ENCODE results near the gene KDM4F.
"Not testable (repeated sequence)": the region's sequence is repeated elsewhere in the genome, so short reads cannot be mapped to it uniquely, and the experiment has no call there.

Gene KDM4F

DNA sequence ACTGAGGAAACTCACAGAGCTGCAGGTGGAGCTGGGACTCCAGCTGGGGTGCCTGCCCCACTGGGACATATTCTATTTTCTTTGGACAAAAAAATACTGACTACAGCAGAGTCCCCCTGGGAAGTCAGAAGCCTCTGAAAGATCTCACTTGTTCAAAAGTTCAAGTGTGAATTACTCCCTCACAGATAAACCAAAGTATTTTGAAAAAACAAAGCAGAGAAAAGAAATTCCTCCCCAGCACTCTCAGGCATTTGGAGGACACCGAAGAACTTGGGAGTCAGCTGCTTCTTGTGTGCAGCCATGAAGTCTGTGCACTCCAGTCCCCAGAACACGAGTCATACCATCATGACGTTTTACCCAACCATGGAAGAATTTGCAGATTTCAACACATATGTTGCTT lies at the start of gene KDM4F:
TSS of gene KDM4F (plus strand) at position 301 of the 400 bp plus-strand sequence.
- not testable (repeated sequence) for H3K4me3 ChIP-seq (ENCODE audit: low read length)

DNA sequence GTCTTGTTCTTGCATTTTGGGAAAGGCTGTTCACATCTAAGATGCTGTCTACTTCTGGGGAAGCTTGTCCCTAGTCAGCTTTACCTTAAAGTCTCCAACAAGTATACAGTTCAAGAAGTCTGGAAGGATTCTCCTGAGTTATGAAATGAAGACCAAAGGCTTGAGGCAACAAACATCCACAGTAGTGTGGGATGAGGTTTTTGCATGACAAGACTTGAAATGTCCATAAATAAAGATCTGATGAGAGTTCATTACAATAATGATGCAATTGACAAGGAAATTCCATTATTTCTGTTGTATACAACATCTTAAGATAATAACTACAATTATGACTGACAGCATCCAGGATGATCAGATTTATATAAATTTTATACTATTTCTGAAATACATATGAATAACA lies 45.5 kb upstream of the KDM4F start:
- no peak for TF ChIP-seq ZNF274 (IDR thresholded peaks at IDR 0.05; ENCODE audit: low read depth, low read length)
- no peak overlapping the region for H3K4me3 ChIP-seq (ENCODE audit: low read length)

DNA sequence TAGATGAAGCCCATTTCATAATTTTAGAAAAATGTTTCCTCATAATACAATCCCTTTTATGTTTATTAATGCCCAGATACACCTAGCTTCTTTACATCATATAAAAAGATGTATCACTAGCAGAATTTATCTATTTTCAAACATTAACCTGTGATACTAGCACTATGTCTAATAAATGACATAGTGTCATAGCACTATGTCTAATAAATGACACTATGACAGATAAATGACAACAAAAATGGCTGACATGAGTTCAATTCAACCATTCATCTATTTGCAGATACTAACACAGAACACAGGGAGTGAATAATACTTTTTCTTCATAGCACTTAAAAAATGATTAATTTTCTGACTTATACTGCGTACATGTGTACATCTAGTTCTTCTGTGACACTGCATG lies 43.6 kb upstream of the KDM4F start:
- no peak for TF ChIP-seq ZNF274 (IDR thresholded peaks at IDR 0.05; ENCODE audit: low read depth, low read length)
- no peak overlapping the region for H3K4me3 ChIP-seq (ENCODE audit: low read length)

DNA sequence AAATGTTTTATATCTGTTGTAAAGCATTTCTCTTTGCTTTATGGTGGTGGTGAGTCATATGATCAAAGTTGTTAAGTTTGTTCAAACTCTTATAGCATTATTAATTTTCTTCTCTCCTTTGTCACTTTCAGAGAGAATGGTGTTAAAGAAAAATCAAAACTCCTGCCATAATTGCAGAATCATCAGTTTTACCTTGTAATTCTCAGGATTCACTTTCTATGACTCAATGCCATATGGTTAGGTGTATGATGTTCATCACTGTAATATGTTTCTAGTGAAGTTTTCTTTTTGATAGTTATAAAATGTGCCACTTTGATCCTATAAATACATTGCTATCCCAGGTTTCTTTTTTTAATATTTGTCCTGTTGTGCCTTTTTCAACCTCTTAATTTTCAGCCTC lies 37.8 kb upstream of the KDM4F start:
- no peak for TF ChIP-seq ZNF274 (IDR thresholded peaks at IDR 0.05; ENCODE audit: low read depth, low read length)
- no peak overlapping the region for H3K4me3 ChIP-seq (ENCODE audit: low read length)

DNA sequence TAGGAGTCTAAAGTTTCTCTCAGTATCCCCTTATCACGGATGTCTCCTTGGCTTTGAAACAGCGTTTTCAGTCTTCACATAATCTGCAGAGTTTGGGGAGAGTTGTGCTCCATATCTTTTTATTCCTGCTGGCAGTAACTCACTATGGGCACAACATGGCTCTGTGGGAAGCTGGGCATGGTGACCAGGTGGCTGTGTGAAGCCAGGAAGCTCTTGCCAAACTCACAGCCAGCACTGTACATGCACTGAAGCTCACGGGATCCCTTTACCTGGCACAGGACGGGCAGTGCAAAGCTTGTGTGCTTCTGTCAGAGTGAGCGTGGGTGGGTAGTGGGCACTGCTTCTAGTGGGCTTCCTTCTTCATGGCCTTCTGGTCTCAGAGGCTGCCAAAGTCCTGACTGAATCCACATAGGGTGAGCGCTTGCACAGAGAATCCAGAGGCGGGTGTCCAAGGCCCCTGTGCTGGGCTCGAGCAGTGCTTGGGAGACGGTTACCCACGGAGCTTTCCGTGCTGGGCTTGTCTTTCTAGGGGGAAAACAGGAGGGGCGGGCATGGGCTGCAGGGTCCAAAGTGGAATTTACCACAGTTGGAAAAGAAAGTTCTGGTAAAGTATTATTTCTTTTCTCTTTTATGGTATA lies 34.9 kb upstream of the KDM4F start:
- TF ChIP-seq ZNF274 (IDR thresholded peaks at IDR 0.05; ENCODE audit: low read depth, low read length) = no peak
- no peak overlapping the region for H3K4me3 ChIP-seq (ENCODE audit: low read length)

DNA sequence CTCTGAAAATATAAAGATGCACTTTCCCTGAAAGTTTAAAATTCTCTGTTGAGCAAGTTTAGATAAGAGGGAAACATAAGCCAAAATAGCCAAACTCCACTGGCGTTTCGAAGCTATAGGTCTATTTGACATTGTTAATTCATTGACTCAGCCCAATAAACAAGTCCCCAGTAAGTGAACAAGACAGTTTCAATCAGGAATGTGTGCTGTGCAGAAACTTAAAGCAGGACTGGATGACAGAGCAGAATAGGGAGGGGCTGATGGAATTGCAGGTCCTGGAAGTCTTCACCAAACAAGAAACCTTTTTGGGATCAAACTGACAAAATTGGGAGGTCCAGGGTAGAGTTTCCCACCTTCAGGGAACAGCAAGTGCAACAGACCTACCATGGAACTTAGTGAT lies 33.1 kb upstream of the KDM4F start:
- no peak for TF ChIP-seq ZNF274 (IDR thresholded peaks at IDR 0.05; ENCODE audit: low read depth, low read length)
- no peak overlapping the region for H3K4me3 ChIP-seq (ENCODE audit: low read length)

DNA sequence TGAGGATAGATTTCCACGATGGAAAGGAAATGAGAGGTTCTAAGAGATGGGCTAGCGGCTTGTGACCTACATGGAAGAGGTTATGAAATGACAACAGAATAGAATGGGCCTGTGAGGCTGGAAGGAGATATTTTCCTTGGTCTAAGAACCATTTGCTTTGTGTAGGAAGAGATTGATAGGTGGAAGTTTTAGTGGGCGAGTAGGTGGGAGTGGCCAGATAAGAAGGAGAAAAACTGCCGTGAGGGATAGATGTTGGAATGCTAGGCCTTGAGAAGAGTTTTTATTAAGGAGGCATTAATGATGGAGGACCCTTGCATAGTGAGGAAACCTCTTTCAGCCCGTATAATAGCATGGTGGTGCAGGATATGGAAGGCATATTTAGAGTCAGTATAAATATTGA lies 27.8 kb upstream of the KDM4F start:
- not testable (repeated sequence) for H3K4me3 ChIP-seq (ENCODE audit: low read length)

DNA sequence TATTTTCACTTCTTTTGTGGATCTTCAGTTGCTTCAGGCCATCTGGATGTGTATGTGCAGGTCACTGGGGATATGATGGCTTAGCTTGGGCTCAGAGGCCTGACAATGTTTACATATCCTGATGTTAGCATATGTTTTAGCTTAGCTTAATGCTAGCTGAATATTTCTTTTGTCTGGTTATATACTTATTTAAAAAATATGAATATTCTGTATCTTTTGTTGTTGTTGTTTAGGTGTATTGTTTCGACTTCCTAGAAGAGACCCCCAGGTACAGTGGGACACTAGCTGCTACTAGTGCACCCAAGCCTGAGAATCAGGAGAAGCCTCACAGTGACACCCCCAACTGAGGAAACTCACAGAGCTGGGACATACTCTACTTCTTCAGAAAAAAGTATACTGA lies 24.3 kb upstream of the KDM4F start, which contains the start of gene KDM4E:
TSS of gene KDM4E (plus strand) at position 301 of the 400 bp plus-strand sequence. CDS start 300 bp downstream, outside the sequence.
- no peak for TF ChIP-seq ZNF274 (IDR thresholded peaks at IDR 0.05; ENCODE audit: low read depth, low read length)
- H3K4me3 ChIP-seq (ENCODE audit: low read length) = no peak within 1 kb of the TSS

DNA sequence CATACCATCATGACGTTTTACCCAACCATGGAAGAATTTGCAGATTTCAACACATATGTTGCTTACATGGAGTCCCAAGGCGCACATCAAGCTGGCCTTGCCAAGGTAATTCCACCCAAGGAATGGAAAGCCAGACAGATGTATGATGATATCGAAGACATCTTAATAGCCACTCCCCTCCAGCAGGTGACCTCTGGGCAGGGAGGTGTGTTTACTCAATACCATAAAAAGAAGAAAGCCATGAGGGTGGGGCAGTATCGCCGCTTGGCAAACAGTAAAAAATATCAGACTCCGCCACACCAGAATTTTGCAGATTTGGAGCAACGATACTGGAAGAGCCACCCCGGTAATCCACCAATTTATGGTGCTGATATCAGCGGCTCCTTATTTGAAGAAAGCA lies 23.6 kb upstream of the KDM4F start:
- not testable (repeated sequence) for H3K4me3 ChIP-seq (ENCODE audit: low read length)

DNA sequence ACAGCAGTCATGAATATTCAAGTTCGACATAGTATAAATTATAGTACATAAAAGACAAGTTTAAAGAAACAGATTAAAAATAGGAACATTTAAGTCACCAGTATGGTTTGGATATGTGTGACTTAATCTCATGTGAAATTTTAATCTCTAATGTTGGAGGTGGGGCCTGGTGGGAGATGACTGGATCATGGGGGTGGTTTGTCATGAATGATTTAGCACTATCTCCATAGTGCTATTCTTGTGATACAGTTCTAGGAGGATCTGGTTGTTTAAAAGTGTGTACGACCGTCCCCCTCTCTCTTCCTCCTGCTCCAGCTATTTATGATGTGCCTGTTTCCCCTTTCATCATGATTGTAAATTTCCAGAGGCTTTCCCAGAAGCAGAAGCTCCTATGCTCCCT lies 20.9 kb upstream of the KDM4F start:
- TF ChIP-seq ZNF274 (IDR thresholded peaks at IDR 0.05; ENCODE audit: low read depth, low read length) = no peak

DNA sequence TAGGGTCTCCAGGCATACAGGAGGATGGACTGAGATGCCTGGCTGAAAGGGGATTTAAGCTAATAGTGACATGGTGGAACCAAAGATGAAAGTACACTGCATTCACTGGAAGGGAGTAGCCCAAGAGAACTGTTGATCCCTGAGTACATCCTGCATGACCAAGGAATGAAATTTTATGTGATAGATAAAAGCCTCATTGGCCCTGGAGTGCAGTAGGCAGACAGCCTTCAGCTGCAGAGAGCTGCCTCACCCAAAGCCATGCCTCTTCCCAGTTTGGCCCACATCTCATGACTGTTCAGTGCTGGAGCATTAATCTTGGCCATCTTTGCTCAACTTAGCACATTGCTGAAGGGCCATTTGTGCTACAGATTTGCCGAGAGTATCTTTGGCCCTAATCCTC lies 16.2 kb upstream of the KDM4F start:
- no peak overlapping the region for H3K4me3 ChIP-seq (ENCODE audit: low read length)
- no peak for TF ChIP-seq ZNF274 (IDR thresholded peaks at IDR 0.05; ENCODE audit: low read depth, low read length)

More for the DNA sequence above, 20.9 kb upstream of the KDM4F start:
- no peak overlapping the region for H3K4me3 ChIP-seq (ENCODE audit: low read length)

DNA sequence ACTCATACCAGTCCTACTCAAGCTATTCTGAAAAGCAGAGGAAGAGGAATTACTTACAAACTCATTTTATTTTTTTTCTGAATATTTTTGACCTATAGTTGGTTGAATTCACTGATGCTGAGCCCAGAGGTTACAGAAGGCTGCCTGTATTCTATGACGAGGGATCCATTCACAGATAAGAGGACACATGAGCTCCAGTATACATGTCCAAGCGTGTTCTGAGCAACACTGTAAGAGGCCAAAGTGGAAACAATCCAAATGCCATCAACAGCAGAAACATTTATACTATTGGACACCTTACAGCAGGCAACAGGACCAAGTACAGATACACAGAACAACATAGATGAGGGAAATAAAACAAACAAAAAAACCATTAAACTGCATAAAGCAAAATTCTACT lies 13.9 kb upstream of the KDM4F start:
- no peak for TF ChIP-seq ZNF274 (IDR thresholded peaks at IDR 0.05; ENCODE audit: low read depth, low read length)
- H3K4me3 ChIP-seq (ENCODE audit: low read length) = no peak overlapping the region

DNA sequence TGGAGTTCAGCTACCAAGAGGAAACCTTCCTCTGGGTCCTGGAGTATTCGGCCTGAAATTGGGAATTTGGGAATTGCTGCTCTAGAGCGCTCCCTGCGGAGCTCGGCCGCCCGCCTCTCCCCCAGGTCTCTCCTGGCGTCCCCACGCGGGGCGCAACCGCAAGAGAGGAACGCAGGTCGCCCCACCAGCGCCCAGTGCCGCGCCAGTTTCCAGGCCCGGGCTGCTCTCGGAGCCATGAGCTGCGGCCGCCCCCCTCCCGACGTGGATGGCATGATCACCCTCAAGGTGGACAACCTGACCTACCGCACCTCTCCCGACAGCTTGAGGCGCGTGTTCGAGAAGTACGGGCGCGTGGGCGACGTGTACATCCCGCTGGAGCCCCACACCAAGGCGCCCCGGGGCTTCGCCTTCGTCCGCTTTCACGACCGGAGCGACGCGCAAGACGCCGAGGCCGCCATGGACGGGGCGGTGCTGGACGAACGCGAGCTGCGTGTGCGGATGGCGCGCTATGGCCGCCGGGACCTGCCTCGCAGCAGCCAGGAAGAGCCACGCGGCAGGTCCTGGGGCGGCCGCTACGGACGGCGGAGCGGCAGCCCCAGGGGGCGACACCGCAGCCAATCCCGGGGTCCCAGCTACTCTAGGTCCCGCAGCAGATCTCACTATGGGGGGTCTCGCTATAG lies 11.7 kb upstream of the KDM4F start:
- H3K4me3 ChIP-seq (ENCODE audit: low read length) = peak overlapping the region; percentile 59; the same call in 1 of the 2 replicates

DNA sequence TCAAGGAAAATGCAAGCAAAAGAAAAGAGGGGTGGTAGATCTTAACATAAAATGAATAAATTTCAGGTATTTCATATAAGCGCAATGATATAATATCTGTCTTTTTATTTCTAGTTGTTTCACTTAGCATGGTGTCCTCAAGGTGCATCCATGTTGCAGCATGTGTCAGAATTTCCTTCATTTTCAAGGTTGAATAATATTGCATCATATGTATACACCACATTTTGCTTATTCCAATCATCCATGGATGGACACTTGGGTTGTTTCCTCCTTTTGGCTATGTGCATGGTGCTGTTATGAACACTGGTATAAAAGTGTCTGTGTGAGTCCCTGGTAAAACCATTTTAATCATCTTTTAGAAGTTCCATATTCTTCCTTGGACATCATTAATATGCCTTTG lies 7.0 kb upstream of the KDM4F start:
- TF ChIP-seq ZNF274 (IDR thresholded peaks at IDR 0.05; ENCODE audit: low read depth, low read length) = no peak
- H3K4me3 ChIP-seq (ENCODE audit: low read length) = no peak overlapping the region

DNA sequence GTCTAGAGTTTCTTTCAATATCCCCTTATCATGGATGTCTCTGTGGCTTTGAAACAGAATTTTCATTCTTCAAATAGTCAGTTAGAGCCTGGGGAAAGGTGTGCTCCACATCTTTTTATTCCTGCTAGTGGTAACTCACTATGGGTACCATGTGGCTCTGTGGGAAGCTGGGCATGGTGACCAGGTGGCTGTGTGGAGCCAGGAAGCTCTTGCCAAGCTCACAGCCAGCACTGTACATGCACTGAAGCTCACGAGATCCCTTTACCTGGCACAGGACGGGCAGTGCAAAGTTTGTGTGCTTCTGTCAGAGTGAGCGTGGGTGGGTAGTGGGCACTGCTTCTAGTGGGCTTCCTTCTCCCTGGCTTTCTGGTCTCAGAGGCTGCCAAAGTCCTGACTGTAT lies 6.3 kb upstream of the KDM4F start:
- no peak overlapping the region for H3K4me3 ChIP-seq (ENCODE audit: low read length)
- TF ChIP-seq ZNF274 (IDR thresholded peaks at IDR 0.05; ENCODE audit: low read depth, low read length) = no peak

DNA sequence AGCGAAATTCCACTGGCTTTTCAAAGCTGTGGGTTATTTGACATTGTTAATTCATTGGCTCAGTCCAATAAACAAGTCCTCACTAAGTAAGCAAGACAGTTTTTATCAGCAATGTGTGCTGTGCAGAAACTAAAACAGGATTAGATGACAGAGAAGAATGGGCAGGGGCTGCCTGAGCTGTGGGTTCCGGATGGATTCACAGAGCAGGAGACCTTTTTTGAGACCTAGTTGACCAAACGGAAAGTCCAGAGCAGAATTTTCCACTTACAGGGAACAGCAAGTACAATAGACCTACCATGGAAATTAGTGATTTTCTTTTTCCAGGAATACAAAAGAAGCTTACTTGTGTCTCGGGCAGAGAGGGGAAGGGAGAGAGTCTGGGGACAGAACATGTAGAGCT lies 5.2 kb upstream of the KDM4F start:
- no peak for TF ChIP-seq ZNF274 (IDR thresholded peaks at IDR 0.05; ENCODE audit: low read depth, low read length)

More for the DNA sequence above, 5.2 kb upstream of the KDM4F start:
- H3K4me3 ChIP-seq (ENCODE audit: low read length) = no peak overlapping the region
